Measurements from ENCODE around the gene LAX1.

Gene LAX1

GRCh38 chr1:203818399-203818798 lies 53.4 kb downstream of the LAX1 start:
- no peak for DNase-seq

- no peak for DNase-seq
Measured at GRCh38 chr1:203823306-203823705, 58.3 kb downstream of the LAX1 start.

Measured in DMS79 treated with DMSO at 0.1 percent for 48 hours (cell line).